GM12878 (cell line): ENCODE results near the gene PLB1. TPM values are rescaled to one million over a fixed set of nuclear protein-coding genes. Genes with fewer than 3 reads are reported as not detected.

Experiments used
- ATAC-seq: fragments of 200-7000 bp; cut with Tn5 transposase; 3 replicates; pipeline ENCODE4 v1.9.1; 2020; ENCODE audit warnings: mild to moderate bottlenecking, moderate library complexity
- BruUV-seq: library from RNA; stranded (reverse); fragments of 400-500 nt; replicated peaks from 2 replicates; lab custom pipeline; 2021; lab: Mats Ljungman, UMichigan
- CTCF ChIA-PET: fragments of 300-600 bp; sonication (Branson Sonifier 250); formaldehyde crosslinking; extraction: SDS; loops from one replicate; lab custom pipeline; 2021; ENCODE audit warnings: inconsistent platforms; lab: Yijun Ruan, JAX
- POLR2A ChIA-PET: fragments of 350-600 bp; formaldehyde crosslinking; extraction: SDS; loops from one replicate; lab custom pipeline; 2021; ENCODE audit warnings: inconsistent platforms; lab: Charles Lee
- RAD21 ChIA-PET: fragments of 300-600 bp; sonication (Branson Sonifier 250); formaldehyde crosslinking; loops from one replicate; lab custom pipeline; 2023; ENCODE audit warnings: antibody characterized with exemption; ENCODE audit not compliant: unreplicated experiment; lab: Charles Lee
- SMC1A ChIA-PET: fragments of 300-600 bp; sonication (Branson Sonifier 250); formaldehyde crosslinking; loops from one replicate; lab custom pipeline; 2023; ENCODE audit not compliant: unreplicated experiment, uncharacterized antibody; lab: Charles Lee
- DNase-seq: peaks from one replicate; pipeline ENCODE4 v3.0.0-alpha.2; 2011; ENCODE audit warnings: low read depth, low spot score
- FAIRE-seq: peaks from 3 replicates; lab custom pipeline; 2011; peaks lifted over from hg19 to GRCh38; lab: Jason Lieb, UNC
- H2AFZ ChIP-seq: 2 replicates; pipeline ENCODE4 v1.6.0; 2011; ENCODE audit warnings: low read depth, low read length, control low read depth; ENCODE audit not compliant: control insufficient read depth
- H3K27ac ChIP-seq: 2 replicates; pipeline ENCODE4 v1.5.1; 2011; ENCODE audit warnings: control low read depth; ENCODE audit not compliant: control insufficient read depth, insufficient read depth
- H3K27me3 ChIP-seq, 2 experiments: replicated peaks in 1 of 2; 2 replicates each; pipeline versions ENCODE4 v1.6.0 to v1.6.1; 2011; ENCODE audit warnings: low read length in 1 of 2; ENCODE audit not compliant: control insufficient read depth in 2 of 2, insufficient read depth in 2 of 2
- H3K36me3 ChIP-seq, 2 experiments: 2 replicates each; pipeline ENCODE4 v1.5.1; 2011; ENCODE audit warnings: low read length in 1 of 2; ENCODE audit not compliant: control insufficient read depth in 2 of 2, insufficient read depth in 2 of 2
- H3K4me1 ChIP-seq: 2 replicates; pipeline ENCODE4 v1.6.1; 2011; ENCODE audit warnings: mild to moderate bottlenecking, low read length, moderate library complexity, mixed read lengths; ENCODE audit not compliant: control insufficient read depth, insufficient read depth
- H3K4me2 ChIP-seq: 2 replicates; pipeline ENCODE4 v1.6.0; 2011; ENCODE audit warnings: control low read depth; ENCODE audit not compliant: control insufficient read depth, insufficient read depth
- H3K4me3 ChIP-seq: fragments of 200-600 bp; sonication (generic); 2 replicates; pipeline ENCODE4 v1.5.1; 2016
- H3K79me2 ChIP-seq: 2 replicates; pipeline ENCODE4 v1.6.0; 2011; ENCODE audit warnings: low read length; ENCODE audit not compliant: control insufficient read depth, insufficient read depth
- H3K9ac ChIP-seq: 2 replicates; pipeline ENCODE4 v1.8.0; 2011; ENCODE audit warnings: low read length, control low read depth, mixed read lengths; ENCODE audit not compliant: control insufficient read depth, insufficient read depth
- H3K9me3 ChIP-seq: replicated peaks from 3 replicates; pipeline ENCODE4 v1.5.1; 2011; ENCODE audit warnings: mild to moderate bottlenecking, low read length; ENCODE audit not compliant: control insufficient read depth, insufficient read depth
- H4K20me1 ChIP-seq: 2 replicates; pipeline ENCODE4 v1.6.0; 2011; ENCODE audit not compliant: control insufficient read depth, insufficient read depth
- BACH1 ChIP-seq: fragments of 450-650 bp; IDR thresholded peaks from 2 replicates; pipeline ENCODE4 v1.6.1; 2017; ENCODE audit warnings: mild to moderate bottlenecking, borderline replicate concordance
- HDAC2 ChIP-seq: fragments of 200-600 bp; sonication (generic); IDR thresholded peaks from 2 replicates; pipeline ENCODE4 v1.6.1; 2017
- POLR2A ChIP-seq: IDR thresholded peaks from 2 replicates; pipeline ENCODE4 v1.6.1; 2011; ENCODE audit warnings: low read depth, mild to moderate bottlenecking, low read length
- RAD21 ChIP-seq: IDR thresholded peaks from 2 replicates; pipeline ENCODE4 v1.6.1; 2011; ENCODE audit warnings: mild to moderate bottlenecking, low read depth, low read length, moderate library complexity; ENCODE audit not compliant: insufficient read depth
- YBX1 ChIP-seq: fragments of 450-650 bp; IDR thresholded peaks from 2 replicates; pipeline ENCODE4 v1.6.1; 2016; ENCODE audit warnings: antibody characterized with exemption
- ZNF24 ChIP-seq: fragments of 450-650 bp; IDR thresholded peaks from 2 replicates; pipeline ENCODE4 v1.6.1; 2017; ENCODE audit warnings: antibody characterized with exemption, mild to moderate bottlenecking
- whole genome bisulfite sequencing: methylation state at CpG from one replicate; pipeline ENCODE4 v1.1.6; 2016; ENCODE audit warnings: low lambda C conversion rate; ENCODE audit not compliant: insufficient replicate concordance, insufficient coverage; ENCODE audit errors: missing lambda C conversion rate; 5-methylcytosine and 5-hydroxymethylcytosine counted together
- in situ Hi-C: fragments of 300-500 bp; cut with MboI; formaldehyde crosslinking; loops from 9 replicates; pipeline ENCODE4 v1.14.3; 2018; ENCODE audit warnings: mixed read lengths
- intact Hi-C: fragments of 100-400 bp; cut with micrococcal nuclease; formaldehyde crosslinking; loops from one replicate; pipeline ENCODE4 v1.14.2; 2022; ENCODE audit not compliant: unreplicated experiment
- polyA plus RNA-seq, 11 experiments: library from polyadenylated mRNA; depleted of rRNA in 4 of 11; unstranded in 6 of 11; stranded (reverse) in 5 of 11; fragments of >200 nt; fragmentation: Nextera tagmentation in 4 of 11; fragmentation: Illumina TruSeq in 1 of 11; extraction: Ambion mirVana in 4 of 11; extraction: Trizol in 1 of 11; gene quantifications; 1 replicate in 1 of 11; 2 replicates in 10 of 11; pipeline versions ENCODE4 v1.2.1 to v1.2.3, GENCODE V29; 2011 to 2016; ENCODE audit warnings: inconsistent platforms in 2 of 11, missing spikeins in 2 of 11, low read depth in 1 of 11
- total RNA-seq, 4 experiments: library from RNA; depleted of rRNA in 3 of 4; stranded (reverse); fragments of >200 nt in 3 of 4; fragmentation: Illumina TruSeq in 1 of 4; extraction: Trizol in 1 of 4; gene quantifications; 2 replicates each; pipeline versions ENCODE4 v1.2.1 to v1.2.3, GENCODE V29; 2013 to 2021
- TF ChIP-seq, protein P1 (sequence below): fragments of 450-650 bp; formaldehyde crosslinking; IDR thresholded peaks from 2 replicates; pipeline ENCODE4 v1.4.0; 2022; ENCODE audit warnings: mild to moderate bottlenecking, moderate library complexity
- TF ChIP-seq, protein P2 (sequence below): IDR thresholded peaks from 2 replicates; pipeline ENCODE4 v1.6.1; 2011; ENCODE audit warnings: borderline replicate concordance, low read depth, mild to moderate bottlenecking, moderate library complexity, low read length; ENCODE audit not compliant: insufficient read depth, poor library complexity, severe bottlenecking

The PLB1 gene
- total and polyA plus RNA-seq, 10 of the 15 experiments (the other 5 are each of a cell fraction or from before 2014, with no cell fraction given) = 0.03 to 0.49 (median 0.28) TPM

DNA sequence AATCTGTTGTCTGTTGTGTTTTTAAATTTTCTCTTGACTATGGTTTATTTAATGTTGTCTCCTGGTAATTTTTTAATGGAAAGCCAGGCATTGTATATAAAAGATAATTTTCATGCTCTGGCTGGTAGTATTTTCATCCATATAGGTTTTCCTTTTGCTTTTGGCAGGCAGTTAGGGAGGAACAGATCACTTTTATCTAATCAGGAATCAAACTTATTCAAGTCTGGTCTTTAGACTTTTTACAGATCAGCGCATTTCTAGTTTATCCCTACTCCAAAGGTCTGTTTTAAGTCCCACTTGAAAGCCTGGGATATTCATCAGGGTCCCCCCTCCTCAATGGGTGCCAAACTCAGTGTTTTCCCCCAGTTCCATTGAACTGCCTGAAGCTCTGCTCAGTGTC is 17.2 kb downstream of the PLB1 start (continued):
- TF ChIP-seq, protein P1, sequence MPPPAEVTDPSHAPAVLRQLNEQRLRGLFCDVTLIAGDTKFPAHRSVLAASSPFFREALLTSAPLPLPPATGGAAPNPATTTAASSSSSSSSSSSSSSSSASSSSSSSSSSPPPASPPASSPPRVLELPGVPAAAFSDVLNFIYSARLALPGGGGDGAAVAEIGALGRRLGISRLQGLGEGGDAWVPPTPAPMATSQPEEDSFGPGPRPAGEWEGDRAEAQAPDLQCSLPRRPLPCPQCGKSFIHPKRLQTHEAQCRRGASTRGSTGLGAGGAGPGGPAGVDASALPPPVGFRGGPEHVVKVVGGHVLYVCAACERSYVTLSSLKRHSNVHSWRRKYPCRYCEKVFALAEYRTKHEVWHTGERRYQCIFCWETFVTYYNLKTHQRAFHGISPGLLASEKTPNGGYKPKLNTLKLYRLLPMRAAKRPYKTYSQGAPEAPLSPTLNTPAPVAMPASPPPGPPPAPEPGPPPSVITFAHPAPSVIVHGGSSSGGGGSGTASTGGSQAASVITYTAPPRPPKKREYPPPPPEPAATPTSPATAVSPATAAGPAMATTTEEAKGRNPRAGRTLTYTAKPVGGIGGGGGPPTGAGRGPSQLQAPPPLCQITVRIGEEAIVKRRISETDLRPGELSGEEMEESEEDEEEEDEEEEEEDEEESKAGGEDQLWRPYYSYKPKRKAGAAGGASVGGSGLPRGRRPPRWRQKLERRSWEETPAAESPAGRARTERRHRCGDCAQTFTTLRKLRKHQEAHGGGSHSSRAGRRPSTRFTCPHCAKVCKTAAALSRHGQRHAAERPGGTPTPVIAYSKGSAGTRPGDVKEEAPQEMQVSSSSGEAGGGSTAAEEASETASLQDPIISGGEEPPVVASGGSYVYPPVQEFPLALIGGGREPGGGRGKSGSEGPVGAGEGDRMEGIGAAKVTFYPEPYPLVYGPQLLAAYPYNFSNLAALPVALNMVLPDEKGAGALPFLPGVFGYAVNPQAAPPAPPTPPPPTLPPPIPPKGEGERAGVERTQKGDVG (CRISPR knock-in tag) = no peak
- no peak for TF ChIP-seq YBX1
- TF ChIP-seq RAD21 = no peak
- TF ChIP-seq ZNF24 = no peak

DNA sequence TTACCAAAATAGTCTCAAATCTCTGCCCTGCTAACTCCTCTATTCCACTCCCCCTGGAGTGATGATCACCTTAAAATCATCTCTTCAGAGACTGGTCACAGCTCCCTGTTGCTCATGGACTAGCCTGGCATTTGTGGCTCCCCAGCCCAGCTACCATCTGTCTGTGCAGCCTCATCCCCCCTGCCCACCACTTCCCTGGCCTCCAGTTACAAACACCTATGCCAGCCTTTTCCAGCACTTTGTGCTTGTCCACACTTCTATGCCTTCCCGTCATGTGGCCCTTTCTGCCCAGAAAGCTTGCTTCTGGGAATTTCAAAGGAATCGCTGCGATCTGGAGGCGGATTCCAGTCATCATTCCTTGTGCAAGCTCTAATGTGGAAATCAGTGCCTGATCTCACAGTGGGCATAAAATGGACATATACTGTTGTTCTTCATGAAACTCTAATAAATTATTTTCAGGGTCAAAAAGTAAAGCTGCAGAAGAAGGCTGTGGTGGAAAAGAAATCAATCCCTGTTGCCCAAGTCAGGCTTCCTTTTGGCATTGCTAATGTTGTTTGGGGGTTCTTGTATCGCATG is 19.4 kb downstream of the PLB1 start:
- H3K4me2 ChIP-seq = no peak overlapping the region
- no peaks in the 10 kb centered on the region for H3K4me1 ChIP-seq
- in situ Hi-C loops (no loop called here), intact Hi-C loops (no loop called here)
- 75% methylated on average over 5 of the region's 5 CpGs for WGBS
- no peaks in the 10 kb centered on the region for H3K9me3 ChIP-seq
- H3K27ac ChIP-seq = no peak overlapping the region
- no peaks in the 10 kb centered on the region for H3K79me2 ChIP-seq
- no peak overlapping the region for H2AFZ ChIP-seq
- ATAC-seq = no peak
- TF ChIP-seq BACH1 (no peak), POLR2A (no peak), HDAC2 (no peak)
- TF ChIP-seq, protein P2, sequence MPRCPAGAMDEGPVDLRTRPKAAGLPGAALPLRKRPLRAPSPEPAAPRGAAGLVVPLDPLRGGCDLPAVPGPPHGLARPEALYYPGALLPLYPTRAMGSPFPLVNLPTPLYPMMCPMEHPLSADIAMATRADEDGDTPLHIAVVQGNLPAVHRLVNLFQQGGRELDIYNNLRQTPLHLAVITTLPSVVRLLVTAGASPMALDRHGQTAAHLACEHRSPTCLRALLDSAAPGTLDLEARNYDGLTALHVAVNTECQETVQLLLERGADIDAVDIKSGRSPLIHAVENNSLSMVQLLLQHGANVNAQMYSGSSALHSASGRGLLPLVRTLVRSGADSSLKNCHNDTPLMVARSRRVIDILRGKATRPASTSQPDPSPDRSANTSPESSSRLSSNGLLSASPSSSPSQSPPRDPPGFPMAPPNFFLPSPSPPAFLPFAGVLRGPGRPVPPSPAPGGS = no peak
- TF ChIP-seq, all 136 proteins: peak for 0
- no peaks in the 10 kb centered on the region for H3K27me3 ChIP-seq
- ChIA-PET CTCF (no interaction called here), POLR2A (interaction anchor here (0.6 kb wide), 1 partner anchor 753 kb away, joined by 5 read pairs; no protein-coding TSS in a partner anchor), RAD21 (no interaction called here), SMC1A (interaction anchor here (0.6 to 1.0 kb wide), 2 partner anchors 15 to 337 kb away, joined by 3 read pairs; no protein-coding TSS in a partner anchor)
- DNase-seq = no peak
- no peak for FAIRE-seq
- no peaks in the 10 kb centered on the region for H4K20me1 ChIP-seq
- BruUV-seq = no TSS peak
- no peaks in the 10 kb centered on the region for H3K36me3 ChIP-seq
- H3K9ac ChIP-seq = no peak overlapping the region
- H3K4me3 ChIP-seq = no peak overlapping the region
